HG03108 (cell line): ENCODE results near the gene PKP2.
"Not testable (repeated sequence)": the region's sequence is repeated elsewhere in the genome, so short reads cannot be mapped to it uniquely, and the experiment has no call there.

Source experiments
- ATAC-seq: cut with Tn5 transposase; IDR thresholded peaks from one replicate; pipeline ENCODE4 v1.9.1; 2021; ENCODE audit warnings: moderate library complexity; ENCODE audit not compliant: unreplicated experiment

Gene PKP2

DNA sequence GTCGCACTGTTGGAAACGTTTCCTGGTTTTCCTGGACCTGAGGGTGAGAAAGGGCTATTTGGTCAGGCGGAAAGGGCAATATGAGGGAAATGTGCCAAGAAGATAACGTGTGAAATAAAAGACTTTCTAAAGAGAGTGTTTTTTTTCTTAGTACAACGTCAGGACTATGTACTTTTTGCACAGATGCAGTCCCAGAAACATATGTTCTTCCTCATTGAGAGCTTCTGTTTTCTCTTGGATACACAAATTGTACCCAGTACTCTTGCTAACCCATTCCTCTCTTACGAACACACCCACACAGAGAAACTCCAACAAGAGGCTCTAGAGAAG lies 669 bp upstream of the PKP2 start:
- ATAC-seq, result no peak

DNA sequence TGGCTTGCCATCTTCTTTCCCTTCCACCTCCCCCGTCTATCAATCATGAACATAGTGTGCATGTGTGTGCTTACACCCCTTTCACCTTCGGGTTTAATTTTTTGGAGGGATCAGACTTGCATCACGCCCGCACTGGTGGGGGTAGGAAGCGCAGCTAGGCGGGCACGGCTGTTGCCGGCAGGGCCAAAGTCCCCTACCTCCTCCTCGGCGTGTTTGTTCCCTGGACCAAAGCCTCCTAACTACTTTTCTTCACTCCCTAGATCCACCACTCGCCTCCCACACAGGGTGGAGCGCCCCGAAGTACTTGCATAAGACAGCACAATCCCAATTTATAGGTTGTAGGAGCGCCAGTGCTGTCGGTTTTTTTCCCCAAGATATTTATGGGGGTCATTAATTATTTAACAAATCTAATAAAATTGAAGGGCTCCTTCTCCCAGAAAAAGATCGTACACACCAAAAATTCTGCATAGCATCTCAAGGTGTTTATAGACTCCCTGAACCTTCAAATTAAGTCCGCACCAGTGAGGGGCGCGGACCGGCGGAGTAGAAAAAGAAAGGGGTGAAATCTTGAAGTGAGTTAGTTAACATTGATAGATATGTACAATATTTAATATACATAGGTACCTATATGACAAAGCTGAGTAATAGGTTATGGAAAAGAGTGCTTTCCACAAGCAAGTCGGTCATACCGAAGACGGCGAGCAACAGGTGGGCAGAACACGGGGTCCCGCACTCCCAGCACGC lies 717 bp downstream of the PKP2 start:
- ATAC-seq, result no peak

DNA sequence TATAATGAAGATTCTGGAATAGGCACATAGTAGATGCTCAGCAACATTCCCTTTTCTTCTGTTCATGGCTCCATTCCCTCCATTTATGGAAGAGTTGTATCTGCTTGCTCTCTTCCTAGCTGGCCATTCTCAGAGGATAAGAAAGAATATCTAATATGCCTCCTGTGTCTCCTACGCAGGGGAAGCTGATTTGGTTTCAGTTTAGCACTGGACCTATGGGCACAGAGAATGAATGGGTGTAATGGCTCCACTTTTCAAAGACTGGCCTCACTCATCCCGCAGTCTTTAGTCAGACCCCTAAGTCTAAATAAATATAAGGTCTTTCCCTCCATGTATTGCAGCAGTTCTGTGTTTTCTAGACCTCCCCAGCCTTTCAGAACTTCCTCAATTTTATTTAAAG lies 2.0 kb downstream of the PKP2 start:
- no peak for ATAC-seq

DNA sequence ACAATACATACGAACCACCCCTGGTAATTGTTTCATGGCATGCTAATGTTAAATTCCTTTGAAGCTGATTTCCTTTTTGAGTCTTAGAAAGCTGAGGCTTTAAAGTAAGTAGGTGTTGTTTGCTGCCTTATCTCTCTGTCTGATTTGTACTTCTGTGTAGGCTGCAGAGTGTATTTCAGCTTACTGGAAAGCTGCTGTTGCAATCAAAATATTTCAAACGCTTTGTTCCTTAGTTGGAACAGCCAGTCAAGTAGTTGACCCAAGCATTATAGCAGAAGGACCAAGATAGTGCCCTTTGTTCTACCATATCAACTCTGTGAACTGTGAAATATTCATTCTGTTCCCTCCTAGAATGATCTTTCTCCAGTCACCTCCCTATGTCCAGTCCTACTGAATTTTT lies 3.1 kb downstream of the PKP2 start:
- ATAC-seq, result no peak

DNA sequence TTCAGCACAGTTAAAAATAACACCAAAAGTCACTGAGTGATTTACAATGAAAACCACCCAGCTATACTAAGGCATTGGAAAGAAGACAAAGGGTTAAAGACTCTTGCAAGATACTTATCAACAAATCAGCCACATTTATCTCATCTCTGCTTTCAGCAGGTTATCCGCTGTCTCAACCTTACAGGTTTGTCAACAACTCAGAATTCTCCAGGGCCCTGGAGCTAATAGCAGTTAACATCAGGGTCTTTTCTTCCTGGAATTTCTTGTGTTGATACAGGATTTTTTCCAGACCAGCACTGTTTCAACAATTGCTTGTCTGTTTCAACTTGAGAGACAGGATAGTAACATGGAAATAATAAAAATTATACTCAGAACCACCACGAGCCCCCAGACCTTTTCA lies 3.5 kb downstream of the PKP2 start:
- no peak for ATAC-seq

DNA sequence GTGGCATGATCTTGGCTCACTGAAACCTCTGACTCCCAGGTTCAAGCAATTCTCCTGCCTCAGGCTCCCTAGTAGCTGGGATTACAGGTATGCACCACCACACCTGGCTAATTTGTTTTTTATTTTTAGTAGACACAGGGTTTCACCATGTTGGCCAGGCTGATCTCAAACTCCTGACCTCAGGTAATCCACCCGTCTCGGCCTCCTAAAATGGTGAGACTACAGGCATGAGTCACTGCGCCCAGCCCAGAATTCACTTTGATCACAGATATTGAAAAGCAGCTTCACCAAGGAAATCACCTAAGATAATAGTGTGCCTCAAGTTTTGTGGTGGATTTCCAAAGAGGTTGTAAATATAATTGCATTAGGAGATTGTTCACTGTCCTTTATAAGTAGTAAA lies 4.2 kb downstream of the PKP2 start:
- not testable (repeated sequence) for ATAC-seq

DNA sequence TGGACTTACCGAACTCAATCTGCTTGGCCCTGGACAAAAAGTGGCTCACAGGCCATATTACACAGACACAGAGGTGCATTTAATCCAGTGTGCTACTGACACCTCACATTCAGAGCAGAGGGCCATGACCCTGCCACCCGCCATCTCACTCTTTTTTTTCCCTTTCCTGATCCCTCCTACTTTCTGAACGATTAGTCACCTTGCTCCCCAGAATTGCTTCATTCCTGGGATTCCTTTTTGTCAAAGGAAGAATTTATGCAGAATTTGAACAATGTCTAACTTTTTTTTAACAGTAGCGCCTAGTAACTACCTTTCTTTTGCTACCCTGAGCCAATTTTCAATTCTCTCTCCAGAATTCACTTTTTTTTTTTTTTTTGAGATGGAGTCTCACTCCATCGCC lies 4.6 kb downstream of the PKP2 start:
- no peak for ATAC-seq

DNA sequence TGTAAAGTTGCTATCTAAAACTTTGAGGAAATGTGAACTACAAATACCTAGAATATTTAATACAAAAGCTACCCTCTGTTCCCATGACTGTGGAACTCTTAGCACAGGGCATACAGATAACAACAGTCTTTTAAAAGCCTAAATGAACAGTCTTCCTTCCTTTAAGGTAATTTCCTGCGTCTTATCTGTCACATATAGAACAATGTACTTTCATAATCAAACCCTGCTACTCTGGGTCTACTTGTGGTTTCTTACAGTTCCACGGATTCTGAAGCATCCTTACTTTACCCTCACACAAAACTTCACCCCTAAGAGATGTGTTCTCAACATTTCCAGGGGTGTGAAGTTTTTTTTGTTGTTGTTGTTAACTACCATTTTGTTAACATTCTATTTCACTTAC lies 5.1 kb downstream of the PKP2 start:
- no peak for ATAC-seq

DNA sequence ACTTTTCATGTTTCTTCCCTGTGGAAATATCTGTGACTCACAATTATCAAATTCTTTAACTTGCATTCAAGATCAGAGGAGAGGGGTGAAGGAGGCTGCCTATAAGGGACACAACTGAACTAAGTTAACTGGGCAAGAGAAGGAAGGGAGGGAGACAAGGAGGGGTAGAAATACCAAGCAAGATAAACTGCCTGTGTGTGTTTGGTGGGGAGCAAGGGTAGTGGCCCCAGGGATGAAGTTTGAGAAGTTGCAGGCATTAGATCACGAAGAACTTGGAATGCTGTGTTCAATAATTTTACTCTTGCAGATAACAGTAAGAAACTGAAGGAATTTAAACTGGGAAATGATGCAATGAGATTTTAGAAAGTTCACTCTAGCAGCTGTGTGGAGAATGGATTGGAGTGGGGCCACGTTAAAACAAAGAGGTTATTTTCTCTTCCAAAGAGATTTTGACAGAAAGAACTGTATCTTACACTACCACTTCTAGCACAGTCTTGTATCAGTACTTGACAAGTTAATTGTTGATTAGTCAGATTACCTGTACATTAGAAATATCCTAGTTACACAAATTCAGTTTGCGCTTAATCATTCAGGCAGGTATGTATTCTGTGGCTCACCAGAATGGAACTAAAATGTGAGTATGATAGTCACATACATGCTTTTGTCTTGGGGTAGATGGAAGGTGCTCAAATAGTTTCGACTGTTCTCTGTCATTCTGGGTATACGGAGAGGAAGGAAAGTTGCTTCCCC lies 7.4 kb downstream of the PKP2 start:
- no peak for ATAC-seq

DNA sequence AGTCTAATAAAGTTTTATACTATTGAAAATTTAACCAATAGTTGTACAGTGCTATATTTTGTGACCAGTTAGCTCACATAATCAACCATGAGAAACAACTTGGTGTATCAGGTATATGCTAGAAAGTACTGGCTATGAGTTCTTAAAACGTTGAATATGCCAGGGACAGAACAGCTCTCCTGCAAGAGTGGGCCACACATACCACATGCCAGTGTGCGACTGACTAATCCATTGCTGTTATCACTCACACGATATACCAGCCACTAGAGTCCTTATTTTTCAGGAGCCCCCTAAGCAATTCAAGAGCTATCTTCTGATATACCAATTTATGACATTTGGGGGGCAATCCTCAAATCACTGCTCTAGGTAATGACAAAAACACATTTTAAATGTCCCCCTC lies 9.5 kb downstream of the PKP2 start:
- no peak for ATAC-seq

DNA sequence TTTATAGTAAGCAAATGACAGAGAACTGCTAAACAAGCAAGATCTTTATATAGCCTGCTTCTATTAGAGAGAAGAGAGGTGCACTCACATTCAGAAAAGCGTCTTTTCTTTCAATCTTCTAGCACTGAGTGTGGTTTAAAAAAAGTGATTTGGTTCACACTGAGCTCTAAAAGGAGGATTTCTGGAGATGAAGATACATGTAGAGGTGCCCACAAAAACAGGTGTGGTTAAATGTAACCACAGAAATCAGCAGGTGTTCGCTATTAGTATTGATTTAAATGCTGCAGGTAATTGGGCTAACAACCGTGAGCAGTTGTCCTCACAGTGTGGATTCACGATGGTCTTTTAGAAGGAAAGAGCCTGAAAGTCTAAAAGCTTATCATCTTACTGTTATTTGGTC lies 10.7 kb downstream of the PKP2 start:
- ATAC-seq, result no peak

DNA sequence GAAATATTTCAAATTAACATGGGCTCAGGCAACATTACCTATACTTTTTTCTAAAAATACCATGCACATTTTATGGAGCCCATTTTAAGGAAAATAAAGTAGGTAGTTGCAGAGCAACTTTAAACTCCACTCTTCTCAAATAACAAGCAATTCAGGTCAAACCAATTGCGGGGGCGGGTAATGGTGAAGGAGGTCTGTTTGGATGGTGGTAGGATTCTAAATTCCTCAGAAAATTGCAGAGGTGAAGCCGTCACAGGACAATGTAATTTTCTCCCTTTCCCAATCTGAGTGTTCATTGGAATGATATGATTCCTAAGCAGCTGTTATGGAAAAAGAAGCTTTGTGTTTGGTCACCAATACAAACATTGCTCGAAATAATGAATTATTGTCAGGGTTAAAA lies 11.6 kb downstream of the PKP2 start:
- ATAC-seq, result no peak

DNA sequence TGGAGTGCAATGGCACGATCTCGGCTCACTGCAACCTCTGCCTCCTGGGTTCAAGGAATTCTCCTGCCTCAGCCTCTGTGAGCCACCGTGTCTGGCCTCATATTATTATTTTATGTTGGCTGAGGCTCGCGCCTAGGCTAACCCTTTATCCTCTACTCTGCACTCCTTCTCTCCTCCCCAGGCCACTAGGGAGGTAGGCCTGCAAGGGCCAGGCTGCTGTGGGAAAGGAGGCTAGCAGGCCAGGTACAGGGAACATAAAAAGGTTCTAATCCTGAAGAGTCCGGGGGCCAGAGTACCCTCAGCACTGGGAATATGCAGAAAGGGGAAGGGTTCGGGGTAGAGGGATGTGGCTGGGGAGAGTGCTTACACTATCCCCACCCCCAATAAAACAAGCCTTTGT lies 14.9 kb downstream of the PKP2 start:
- ATAC-seq, result no peak

DNA sequence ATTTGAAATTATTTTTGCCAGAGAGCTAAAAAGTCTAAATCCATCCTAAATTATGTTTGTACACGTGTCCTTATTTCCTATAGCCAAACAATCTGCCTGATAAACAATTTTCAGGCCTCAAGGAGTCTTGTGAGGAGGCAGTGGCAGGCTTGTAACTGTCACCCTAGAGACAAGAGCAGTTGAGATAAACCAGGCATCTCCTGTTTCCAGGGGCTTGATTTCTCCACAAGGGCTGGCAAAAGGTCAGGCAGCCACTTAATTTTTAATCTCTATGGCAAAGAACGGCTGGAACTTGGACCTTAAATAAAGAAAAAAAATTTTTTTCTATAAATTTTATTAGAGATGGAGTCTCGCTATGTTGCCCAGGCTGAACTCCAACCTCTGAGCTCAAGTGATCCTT lies 15.5 kb downstream of the PKP2 start:
- ATAC-seq, result no peak

DNA sequence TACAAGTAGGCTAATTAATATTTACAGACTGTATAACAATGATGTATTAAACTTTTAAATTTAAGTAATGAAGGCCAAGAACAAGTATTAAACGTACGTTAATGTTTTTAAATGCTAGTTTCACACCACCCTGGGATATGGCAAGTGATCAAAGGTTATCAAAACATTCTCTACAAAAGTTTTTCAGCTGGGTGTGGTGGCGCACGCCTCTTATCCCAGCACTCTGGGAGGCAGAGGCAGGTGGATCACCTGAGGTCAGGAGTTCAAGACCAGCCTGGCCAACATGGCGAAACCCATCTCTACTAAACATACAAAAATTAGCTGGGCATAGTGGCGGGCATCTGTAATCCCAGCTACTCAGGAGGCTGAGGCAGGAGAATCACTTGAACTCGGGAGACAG lies 17.5 kb downstream of the PKP2 start:
- not testable (repeated sequence) for ATAC-seq

DNA sequence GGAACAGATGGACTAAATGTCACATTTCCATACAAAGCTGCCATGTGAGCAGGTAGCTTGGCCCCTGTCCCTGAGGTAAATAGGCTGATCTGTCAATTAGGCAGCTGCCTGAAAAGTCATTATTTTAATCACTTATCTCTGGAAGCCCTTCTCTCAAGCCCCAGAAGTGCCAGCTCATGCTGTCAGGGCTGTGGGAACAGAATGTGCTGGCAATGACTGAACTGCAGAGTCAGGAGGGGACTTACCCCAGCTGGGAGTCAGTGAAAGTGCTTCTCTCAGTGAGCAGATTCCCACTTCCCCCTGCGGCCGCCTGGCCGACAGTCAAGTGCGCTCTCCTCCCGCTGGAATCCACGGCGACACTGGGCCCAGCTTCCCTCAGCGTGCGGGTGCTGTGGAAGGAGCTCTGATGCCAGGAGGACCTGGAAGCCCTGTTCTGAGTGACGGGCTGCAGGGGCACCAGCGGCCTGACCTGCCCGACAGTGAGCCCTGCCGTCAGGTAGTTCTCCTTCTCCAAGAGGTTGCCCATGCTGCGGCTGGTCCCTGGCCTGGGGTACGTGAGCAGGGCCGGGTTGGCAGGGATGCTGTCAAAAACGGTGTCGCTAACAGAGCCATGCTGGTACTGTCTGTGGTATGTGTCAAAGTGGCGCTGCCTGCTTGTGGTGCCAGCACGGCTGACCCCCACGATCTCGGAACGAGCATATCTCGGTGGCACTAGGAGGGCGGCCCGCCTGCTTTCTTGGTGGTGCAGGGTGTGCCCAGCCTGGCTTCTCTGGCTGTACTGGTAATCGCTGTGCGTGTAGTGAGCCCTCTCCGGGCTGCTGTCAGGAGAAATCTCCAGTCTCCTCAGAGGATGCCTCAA lies 18.7 kb downstream of the PKP2 start:
- no peak for ATAC-seq

DNA sequence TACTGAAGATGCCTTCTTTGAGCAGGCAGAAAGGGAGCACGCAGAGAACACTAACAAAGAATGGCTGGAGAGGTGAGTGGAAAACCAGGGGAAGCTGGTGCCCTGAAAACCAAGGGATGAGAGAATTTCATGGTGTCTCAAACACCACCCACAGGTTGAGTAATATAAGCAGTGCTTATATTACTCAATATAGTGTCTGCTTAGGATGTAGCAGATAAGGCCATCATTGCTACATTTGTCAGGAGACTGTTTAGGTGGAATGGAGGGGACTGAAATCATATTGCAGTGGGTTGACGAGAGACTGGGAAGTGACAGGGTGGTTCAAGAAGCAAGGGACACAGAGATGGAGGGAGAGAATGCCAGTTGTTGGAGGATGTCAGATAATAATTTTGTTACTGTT lies 20.6 kb downstream of the PKP2 start:
- ATAC-seq, result no peak

DNA sequence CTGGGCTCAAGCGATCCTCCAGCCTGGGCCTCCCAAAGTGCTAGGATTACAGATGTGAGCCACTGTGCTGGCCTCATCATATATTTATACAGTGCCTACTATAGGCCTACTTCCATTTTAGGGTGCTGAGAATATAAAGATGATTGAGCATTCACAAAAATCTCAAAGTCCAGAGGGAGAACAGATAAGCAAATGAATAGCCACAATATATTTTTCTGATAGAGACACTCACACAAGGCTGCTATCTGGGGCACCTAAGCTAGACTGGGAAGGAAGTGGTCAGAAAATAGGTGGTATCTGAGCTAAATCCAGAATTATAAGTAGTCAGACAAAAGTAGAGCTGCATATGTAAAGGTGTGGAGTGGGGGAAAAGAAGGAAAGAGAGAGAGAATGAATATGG lies 21.6 kb downstream of the PKP2 start:
- no peak for ATAC-seq

DNA sequence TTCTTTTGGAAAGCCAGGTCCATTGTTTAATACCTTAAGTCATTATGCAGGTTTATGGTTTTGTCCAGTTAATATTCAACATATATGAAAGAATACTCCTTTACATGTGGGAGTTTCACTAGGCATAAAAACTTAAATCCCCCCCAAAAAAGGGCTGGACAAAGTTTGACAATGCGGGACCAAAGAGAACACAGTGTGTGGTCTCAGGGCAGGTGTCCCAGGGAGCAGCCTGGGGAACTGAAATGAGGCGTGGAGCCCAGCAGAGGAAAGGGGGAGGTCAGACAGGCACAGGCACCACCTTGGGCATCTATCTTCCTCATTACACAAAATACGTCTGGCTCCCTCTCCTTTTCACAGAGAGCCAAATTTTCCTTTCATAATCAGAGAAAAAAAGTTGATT lies 22.5 kb downstream of the PKP2 start:
- no peak for ATAC-seq

DNA sequence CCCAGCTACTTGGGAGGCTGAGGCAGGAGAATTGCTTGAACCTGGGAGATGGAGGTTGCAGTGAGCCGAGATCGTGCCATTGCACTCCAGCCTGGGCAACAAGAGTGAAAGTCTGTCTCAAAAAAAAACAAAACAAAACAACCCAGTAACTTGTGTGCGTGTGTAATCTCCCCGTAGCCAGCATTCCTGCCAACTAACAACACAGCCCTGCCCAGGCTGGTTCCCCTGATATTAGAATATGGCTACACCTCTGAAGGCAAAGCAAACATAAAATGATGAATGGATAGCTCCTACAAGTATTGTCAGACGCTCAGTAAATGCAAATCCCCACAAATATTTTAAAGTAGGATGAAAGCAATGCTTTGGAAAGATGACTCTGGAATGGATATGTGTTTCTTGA lies 24.2 kb downstream of the PKP2 start:
- not testable (repeated sequence) for ATAC-seq

DNA sequence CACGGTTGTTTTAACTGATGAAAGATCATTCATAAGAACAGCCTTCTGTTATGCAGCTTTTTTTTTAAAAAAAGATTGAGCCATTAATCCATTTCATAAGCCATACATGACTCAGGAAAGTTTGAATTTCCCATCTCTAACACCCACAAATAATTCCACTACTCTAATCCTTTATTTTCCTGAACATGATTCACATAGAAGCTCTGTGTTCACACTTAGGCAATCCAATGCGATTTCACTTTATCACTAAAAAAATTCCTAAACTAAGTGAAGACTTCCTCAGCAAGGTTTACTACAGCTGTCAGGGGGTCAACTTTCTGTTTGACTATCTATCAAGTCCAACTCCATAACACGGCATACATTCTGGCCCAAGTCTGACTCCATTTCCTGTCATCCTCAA lies 25.9 kb downstream of the PKP2 start:
- no peak for ATAC-seq

DNA sequence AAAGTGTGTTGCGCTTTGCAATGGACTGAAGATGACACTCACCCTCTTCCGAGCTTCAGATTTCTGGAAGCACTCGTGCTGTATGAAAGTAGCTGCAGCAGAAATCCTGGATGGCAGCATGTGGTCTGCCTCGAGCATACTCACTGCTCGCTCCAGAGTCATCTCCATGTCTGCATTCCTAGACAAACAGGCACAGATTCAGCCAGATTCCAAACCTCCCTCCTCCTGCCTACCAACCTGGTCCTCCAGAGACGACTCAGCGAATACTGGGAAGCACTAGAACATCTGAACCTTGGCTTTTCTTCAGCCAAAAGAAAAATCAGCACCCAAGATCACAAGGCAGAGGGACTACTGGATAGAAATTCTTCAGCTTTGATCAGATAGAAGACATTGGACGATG lies 27.7 kb downstream of the PKP2 start:
- no peak for ATAC-seq
